Measurements from ENCODE around the gene PDZRN4. TPM values are rescaled to one million over a fixed set of nuclear protein-coding genes. Genes with fewer than 3 reads are reported as not detected.

Gene PDZRN4
- polyA plus RNA-seq, 2 of the 4 experiments (the other 2 are of a cell fraction), result 0.03 TPM

DNA sequence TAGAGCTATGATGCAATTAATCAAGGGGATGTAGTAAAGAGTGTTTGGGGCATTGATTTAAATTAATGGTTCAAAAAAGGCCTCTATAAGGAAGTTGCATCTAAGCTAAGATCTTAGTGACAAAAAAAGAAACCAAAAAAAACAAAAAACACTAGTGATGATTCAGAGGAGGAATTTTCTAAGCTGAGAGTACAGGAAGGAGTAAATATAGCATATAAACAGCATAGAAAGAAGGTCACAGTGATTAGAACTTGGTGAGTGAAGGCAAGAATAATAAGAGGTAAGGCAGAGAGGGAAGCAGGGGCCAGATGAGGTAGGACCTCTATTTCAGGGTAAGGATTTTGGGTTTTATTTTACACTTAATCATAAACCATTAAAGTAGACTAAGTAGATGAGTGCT, 48.0 kb upstream of the PDZRN4 start:
- ChIA-PET POLR2A (no interaction called here), CTCF (interaction anchor here (0.6 kb wide), 1 partner anchor 74 kb away, joined by 3 read pairs; no protein-coding TSS in a partner anchor)
- H3K27ac ChIP-seq, result no peak overlapping the region
- no peaks in the 10 kb centered on the region for H3K9me3 ChIP-seq
- H3K4me2 ChIP-seq, result no peak overlapping the region
- no peak for FAIRE-seq
- no peaks in the 10 kb centered on the region for H3K4me1 ChIP-seq
- no peak for DNase-seq (ENCODE audit: low read depth in 1 of 2, low spot score in 1 of 2)
- no peak for ATAC-seq
- TF ChIP-seq ZSCAN20 (CRISPR knock-in tag; IDR thresholded peaks at IDR 0.05), result no peak
- TF ChIP-seq, protein P1, sequence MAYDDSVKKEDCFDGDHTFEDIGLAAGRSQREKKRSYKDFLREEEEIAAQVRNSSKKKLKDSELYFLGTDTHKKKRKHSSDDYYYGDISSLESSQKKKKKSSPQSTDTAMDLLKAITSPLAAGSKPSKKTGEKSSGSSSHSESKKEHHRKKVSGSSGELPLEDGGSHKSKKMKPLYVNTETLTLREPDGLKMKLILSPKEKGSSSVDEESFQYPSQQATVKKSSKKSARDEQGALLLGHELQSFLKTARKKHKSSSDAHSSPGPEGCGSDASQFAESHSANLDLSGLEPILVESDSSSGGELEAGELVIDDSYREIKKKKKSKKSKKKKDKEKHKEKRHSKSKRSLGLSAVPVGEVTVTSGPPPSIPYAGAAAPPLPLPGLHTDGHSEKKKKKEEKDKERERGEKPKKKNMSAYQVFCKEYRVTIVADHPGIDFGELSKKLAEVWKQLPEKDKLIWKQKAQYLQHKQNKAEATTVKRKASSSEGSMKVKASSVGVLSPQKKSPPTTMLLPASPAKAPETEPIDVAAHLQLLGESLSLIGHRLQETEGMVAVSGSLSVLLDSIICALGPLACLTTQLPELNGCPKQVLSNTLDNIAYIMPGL (CRISPR knock-in tag; IDR thresholded peaks at IDR 0.05; ENCODE audit: borderline replicate concordance), result no peak
- no peak for TF ChIP-seq CHD2 (IDR thresholded peaks at IDR 0.05; ENCODE audit: low read length, partially characterized antibody)
- H3K4me3 ChIP-seq, result no peak overlapping the region

DNA sequence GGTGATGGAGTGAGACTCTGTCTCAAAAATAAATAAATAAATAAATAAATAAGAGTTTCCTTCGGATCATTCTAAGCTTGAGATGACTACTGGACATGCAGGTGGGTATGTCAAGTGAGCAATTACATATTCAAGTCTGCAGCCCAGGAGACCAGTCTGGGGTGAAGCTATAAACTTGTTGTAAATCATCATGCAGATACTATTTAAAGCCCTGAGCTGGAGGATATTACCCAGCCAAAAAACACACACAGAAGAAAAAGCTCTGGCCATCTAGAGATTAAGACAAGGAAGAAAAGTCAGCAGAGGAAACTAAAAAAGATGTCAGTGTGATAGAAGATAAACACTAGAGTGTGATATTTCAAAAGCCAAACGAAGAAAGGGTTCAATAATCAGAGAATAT, 47.0 kb upstream of the PDZRN4 start:
- Histone ChIP-seq H3K27ac (no peak overlapping the region), H3K9me3 (no peaks in the 10 kb centered on the region), H3K4me2 (no peak overlapping the region), H3K4me1 (no peaks in the 10 kb centered on the region), H3K4me3 (no peak overlapping the region)
- DNase-seq (ENCODE audit: low read depth in 1 of 2, low spot score in 1 of 2) (no peak), FAIRE-seq (no peak), ATAC-seq (no peak)
- WGBS (ENCODE audit: missing lambda C conversion rate), result 25% methylated on average over 2 of the region's 2 CpGs
- TF ChIP-seq, protein P1 (CRISPR knock-in tag; IDR thresholded peaks at IDR 0.05; ENCODE audit: borderline replicate concordance), result no peak
- TF ChIP-seq HOXA7 (CRISPR knock-in tag; IDR thresholded peaks at IDR 0.05) (no peak), EHF (CRISPR knock-in tag; IDR thresholded peaks at IDR 0.05) (no peak), RARB (CRISPR knock-in tag; IDR thresholded peaks at IDR 0.05) (no peak), FOSB (CRISPR knock-in tag; IDR thresholded peaks at IDR 0.05) (no peak), KDM1A (IDR thresholded peaks at IDR 0.05; ENCODE audit: low read depth) (no peak), ZC3H11A (IDR thresholded peaks at IDR 0.05) (no peak), ZSCAN20 (CRISPR knock-in tag; IDR thresholded peaks at IDR 0.05) (no peak), ZFP36 (IDR thresholded peaks at IDR 0.05; ENCODE audit: borderline replicate concordance, partially characterized antibody) (no peak)
- TF ChIP-seq, protein P2, sequence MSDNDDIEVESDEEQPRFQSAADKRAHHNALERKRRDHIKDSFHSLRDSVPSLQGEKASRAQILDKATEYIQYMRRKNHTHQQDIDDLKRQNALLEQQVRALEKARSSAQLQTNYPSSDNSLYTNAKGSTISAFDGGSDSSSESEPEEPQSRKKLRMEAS (IDR thresholded peaks at IDR 0.05), result no peak
- TF ChIP-seq, protein P3, sequence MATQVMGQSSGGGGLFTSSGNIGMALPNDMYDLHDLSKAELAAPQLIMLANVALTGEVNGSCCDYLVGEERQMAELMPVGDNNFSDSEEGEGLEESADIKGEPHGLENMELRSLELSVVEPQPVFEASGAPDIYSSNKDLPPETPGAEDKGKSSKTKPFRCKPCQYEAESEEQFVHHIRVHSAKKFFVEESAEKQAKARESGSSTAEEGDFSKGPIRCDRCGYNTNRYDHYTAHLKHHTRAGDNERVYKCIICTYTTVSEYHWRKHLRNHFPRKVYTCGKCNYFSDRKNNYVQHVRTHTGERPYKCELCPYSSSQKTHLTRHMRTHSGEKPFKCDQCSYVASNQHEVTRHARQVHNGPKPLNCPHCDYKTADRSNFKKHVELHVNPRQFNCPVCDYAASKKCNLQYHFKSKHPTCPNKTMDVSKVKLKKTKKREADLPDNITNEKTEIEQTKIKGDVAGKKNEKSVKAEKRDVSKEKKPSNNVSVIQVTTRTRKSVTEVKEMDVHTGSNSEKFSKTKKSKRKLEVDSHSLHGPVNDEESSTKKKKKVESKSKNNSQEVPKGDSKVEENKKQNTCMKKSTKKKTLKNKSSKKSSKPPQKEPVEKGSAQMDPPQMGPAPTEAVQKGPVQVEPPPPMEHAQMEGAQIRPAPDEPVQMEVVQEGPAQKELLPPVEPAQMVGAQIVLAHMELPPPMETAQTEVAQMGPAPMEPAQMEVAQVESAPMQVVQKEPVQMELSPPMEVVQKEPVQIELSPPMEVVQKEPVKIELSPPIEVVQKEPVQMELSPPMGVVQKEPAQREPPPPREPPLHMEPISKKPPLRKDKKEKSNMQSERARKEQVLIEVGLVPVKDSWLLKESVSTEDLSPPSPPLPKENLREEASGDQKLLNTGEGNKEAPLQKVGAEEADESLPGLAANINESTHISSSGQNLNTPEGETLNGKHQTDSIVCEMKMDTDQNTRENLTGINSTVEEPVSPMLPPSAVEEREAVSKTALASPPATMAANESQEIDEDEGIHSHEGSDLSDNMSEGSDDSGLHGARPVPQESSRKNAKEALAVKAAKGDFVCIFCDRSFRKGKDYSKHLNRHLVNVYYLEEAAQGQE (IDR thresholded peaks at IDR 0.05), result no peak
- CTCF ChIA-PET, result no interaction called here
- POLR2A ChIA-PET, result no interaction called here

DNA sequence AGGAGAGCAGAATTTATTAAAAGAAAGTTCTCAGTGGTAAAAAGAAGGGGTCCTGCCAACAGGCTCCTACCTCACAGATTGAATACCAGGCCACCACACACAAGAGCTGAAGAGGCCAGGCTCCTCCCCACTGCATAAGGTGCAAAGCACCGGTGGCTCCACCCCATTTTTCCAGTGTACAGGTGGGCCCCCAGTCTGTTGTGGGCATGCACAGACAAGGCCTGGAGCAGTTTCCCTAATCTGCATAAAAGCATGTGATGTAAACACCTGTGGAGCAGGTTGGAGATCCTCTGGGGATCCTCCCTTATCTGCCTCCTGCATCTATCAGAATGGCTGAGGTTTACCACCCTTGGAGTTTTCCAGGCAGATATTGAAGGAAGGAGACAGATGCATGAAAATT, 45.7 kb upstream of the PDZRN4 start:
- Histone ChIP-seq H3K4me2 (no peak overlapping the region), H3K9me3 (no peaks in the 10 kb centered on the region), H3K4me3 (no peak overlapping the region), H3K27ac (no peak overlapping the region), H3K4me1 (no peaks in the 10 kb centered on the region)
- 89% methylated on average over 1 of the region's 1 CpG for WGBS (ENCODE audit: missing lambda C conversion rate)
- FAIRE-seq (no peak), DNase-seq (ENCODE audit: low read depth in 1 of 2, low spot score in 1 of 2) (no peak), ATAC-seq (no peak)
- ChIA-PET POLR2A (no interaction called here), CTCF (no interaction called here)
- TF ChIP-seq CEBPB (IDR thresholded peaks at IDR 0.05) (no peak), RFX5 (IDR thresholded peaks at IDR 0.05) (no peak), NFE2L2 (conservative IDR thresholded peaks at IDR 0.05; ENCODE audit: low read length) (no peak), EHMT2 (IDR thresholded peaks at IDR 0.05; ENCODE audit: low read depth) (no peak), RAD21 (conservative IDR thresholded peaks at IDR 0.05 in 1 of 2, IDR thresholded peaks at IDR 0.05 in 1 of 2) (no peak), KDM1A (IDR thresholded peaks at IDR 0.05; ENCODE audit: low read depth) (no peak), EHF (CRISPR knock-in tag; IDR thresholded peaks at IDR 0.05) (no peak), HEYL (CRISPR knock-in tag; IDR thresholded peaks at IDR 0.05) (no peak), RNF2 (IDR thresholded peaks at IDR 0.05; ENCODE audit: borderline replicate concordance, low read depth) (no peak), ZC3H11A (IDR thresholded peaks at IDR 0.05) (no peak)
- TF ChIP-seq, protein P4, sequence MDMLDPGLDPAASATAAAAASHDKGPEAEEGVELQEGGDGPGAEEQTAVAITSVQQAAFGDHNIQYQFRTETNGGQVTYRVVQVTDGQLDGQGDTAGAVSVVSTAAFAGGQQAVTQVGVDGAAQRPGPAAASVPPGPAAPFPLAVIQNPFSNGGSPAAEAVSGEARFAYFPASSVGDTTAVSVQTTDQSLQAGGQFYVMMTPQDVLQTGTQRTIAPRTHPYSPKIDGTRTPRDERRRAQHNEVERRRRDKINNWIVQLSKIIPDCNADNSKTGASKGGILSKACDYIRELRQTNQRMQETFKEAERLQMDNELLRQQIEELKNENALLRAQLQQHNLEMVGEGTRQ (IDR thresholded peaks at IDR 0.05), result no peak
- TF ChIP-seq, protein P3 (IDR thresholded peaks at IDR 0.05), result no peak
